Thyroid gland (tissue), 4 donors: ENCODE measurements around the gene CCDC148.

Experiments used
- POLR2A ChIP-seq, 2 donors: fragments of 450-650 bp; IDR thresholded peaks; one replicate each; pipeline ENCODE4 v1.6.1; 2017; ENCODE audit warnings: antibody characterized with exemption in 2 of 2, mild to moderate bottlenecking in 2 of 2, moderate library complexity in 1 of 2
- TF ChIP-seq, protein P1 (sequence below), 6 experiments: fragments of 200-600 bp in 3 of 6; fragments of 450-650 bp in 3 of 6; sonication (generic) in 3 of 6; IDR thresholded peaks; one replicate each; pipeline ENCODE4 v1.5.1; 2016 to 2019; ENCODE audit warnings: antibody characterized with exemption in 6 of 6, mild to moderate bottlenecking in 2 of 6, inconsistent platforms in 1 of 6, moderate library complexity in 1 of 6

GRCh38 chr2:158293722-158294121 is 162.8 kb downstream of the CCDC148 start:
- no peak for TF ChIP-seq POLR2A (IDR thresholded peaks at IDR 0.05)
- TF ChIP-seq, protein P1, sequence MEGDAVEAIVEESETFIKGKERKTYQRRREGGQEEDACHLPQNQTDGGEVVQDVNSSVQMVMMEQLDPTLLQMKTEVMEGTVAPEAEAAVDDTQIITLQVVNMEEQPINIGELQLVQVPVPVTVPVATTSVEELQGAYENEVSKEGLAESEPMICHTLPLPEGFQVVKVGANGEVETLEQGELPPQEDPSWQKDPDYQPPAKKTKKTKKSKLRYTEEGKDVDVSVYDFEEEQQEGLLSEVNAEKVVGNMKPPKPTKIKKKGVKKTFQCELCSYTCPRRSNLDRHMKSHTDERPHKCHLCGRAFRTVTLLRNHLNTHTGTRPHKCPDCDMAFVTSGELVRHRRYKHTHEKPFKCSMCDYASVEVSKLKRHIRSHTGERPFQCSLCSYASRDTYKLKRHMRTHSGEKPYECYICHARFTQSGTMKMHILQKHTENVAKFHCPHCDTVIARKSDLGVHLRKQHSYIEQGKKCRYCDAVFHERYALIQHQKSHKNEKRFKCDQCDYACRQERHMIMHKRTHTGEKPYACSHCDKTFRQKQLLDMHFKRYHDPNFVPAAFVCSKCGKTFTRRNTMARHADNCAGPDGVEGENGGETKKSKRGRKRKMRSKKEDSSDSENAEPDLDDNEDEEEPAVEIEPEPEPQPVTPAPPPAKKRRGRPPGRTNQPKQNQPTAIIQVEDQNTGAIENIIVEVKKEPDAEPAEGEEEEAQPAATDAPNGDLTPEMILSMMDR (IDR thresholded peaks at IDR 0.05): no peak
